Measurements from ENCODE around the gene RPS21.
A peak's percentile ranks its signal among the peaks of the same experiment; 100 is the strongest.

RPS21 gene

DNA sequence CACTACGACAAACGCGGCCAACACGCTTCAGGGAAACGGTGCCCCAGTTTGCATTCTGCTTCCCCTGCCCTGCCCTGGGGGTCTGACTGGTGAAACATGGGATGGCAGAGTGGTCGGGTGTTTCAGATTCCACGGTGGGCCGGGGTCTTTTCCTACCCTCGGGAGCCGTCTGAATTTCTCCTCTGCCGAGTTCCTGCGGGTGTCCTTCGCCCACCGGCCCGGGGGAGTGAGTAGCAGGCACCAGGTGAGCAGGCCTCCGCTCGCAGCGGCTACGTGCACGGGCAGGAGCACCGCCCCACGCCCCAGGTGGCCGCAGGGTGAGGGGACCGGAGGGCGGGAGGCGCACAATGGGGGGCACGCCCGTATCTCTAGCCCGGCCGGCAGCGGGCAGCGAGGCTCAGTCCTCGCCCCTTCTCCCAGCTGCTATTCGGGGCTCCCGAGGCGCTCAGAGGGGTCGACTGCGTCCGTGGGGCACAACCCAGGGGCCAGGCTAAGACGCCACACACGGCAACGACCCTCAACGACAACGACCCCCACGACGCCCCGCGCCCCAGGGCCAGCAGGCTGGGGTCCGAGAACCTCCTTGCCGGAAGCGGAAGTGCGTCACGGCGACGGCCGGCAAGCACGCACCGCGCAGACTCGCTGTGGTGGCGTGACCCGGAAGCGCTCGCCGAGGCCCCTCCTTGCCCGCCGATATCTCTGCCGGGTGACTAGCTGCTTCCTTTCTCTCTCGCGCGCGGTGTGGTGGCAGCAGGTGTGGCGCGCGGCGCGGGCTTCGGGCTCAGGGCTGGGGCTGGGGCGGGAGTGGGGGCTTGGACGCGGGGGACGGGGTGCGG lies at the start of gene RPS21:
RPS21 (plus strand) TSS at position 721 of the 836 bp plus-strand sequence. CDS start 236 bp downstream, outside the sequence.
- Histone ChIP-seq H3K4me1 (ENCODE audit: control insufficient read depth in 1 of 2, insufficient read depth in 1 of 2, low read depth in 1 of 2, low read length in 1 of 2) (peaks cover 20 to 27% of the 10 kb centered on the region in 2 experiments), H3K27me3 (no peaks in the 10 kb centered on the region), H3K36me3 (peaks cover 33% of the 10 kb centered on the region), H3K9me3 (no peaks in the 10 kb centered on the region), H3K27ac (peak within 1 kb of the TSS; percentile 90), H3K4me3 (ENCODE audit: low read depth in 1 of 2, low read length in 1 of 2) (peak within 1 kb of the TSS; percentile 94 to 96)
- TF ChIP-seq, protein P1, sequence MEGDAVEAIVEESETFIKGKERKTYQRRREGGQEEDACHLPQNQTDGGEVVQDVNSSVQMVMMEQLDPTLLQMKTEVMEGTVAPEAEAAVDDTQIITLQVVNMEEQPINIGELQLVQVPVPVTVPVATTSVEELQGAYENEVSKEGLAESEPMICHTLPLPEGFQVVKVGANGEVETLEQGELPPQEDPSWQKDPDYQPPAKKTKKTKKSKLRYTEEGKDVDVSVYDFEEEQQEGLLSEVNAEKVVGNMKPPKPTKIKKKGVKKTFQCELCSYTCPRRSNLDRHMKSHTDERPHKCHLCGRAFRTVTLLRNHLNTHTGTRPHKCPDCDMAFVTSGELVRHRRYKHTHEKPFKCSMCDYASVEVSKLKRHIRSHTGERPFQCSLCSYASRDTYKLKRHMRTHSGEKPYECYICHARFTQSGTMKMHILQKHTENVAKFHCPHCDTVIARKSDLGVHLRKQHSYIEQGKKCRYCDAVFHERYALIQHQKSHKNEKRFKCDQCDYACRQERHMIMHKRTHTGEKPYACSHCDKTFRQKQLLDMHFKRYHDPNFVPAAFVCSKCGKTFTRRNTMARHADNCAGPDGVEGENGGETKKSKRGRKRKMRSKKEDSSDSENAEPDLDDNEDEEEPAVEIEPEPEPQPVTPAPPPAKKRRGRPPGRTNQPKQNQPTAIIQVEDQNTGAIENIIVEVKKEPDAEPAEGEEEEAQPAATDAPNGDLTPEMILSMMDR (IDR thresholded peaks at IDR 0.05), result peak; percentile 69

DNA sequence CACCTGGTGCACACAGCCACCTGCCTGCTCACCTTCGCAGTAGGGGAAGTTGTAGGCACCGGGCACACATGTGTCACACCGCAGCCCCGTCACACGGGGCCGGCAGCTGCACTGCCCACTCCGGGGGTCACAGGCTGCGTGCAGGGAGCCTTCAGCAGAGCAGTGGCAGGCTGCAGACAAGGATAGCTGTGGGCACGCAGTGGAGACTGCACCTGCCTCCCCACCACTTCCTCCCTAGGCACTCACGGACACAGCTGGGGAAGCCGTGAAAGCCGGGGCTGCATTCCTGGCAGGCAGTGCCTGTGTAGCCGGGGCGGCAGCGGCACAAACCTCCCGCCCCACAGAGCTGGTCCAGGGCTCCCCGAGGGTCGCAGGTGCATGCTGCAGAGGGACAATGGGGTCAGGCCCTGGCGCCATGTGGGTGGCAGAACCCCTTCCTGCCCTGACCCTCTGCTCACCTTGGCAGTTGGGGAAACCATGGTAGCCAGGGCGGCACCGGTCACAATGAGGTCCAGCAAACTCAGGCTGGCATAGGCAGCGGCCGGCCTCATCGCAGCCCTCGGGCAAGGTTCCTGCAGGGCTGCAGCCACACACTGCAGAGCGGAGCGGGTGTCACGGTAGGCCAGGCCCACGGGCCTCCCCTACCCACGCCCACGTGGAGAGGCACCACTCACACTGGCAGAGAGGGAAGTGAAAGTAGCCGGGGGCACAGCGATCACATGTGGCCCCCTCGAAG lies 49.2 kb upstream of the RPS21 start:
- Histone ChIP-seq H3K27ac (no peak overlapping the region), H3K9me3 (no peaks in the 10 kb centered on the region), H3K4me3 (ENCODE audit: low read depth in 1 of 2, low read length in 1 of 2) (no peak overlapping the region), H3K4me1 (ENCODE audit: control insufficient read depth in 1 of 2, insufficient read depth in 1 of 2, low read depth in 1 of 2, low read length in 1 of 2) (no peaks in the 10 kb centered on the region), H3K27me3 (no peaks in the 10 kb centered on the region), H3K36me3 (no peaks in the 10 kb centered on the region)
- TF ChIP-seq, protein P1 (IDR thresholded peaks at IDR 0.05), result no peak

DNA sequence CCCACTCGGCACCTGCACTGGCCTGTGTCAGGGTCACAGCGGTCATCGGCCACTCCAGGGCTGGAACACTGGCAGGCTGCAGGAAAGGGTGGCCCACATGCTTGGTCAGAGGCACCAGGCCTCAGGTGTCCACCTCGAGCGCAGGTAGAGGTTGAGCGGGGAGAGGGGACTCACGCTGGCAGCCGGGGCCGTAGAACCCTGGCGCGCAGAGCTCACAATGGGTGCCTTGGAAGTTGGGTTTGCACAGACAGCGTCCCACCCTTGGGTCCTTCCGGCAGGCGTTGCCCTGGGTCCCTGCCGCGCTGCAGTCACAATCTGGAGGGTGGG lies 48.6 kb upstream of the RPS21 start:
- no peaks in the 10 kb centered on the region for H3K4me1 ChIP-seq (ENCODE audit: control insufficient read depth in 1 of 2, insufficient read depth in 1 of 2, low read depth in 1 of 2, low read length in 1 of 2)
- TF ChIP-seq, protein P1 (IDR thresholded peaks at IDR 0.05), result no peak
- H3K27ac ChIP-seq, result no peak overlapping the region
- no peaks in the 10 kb centered on the region for H3K36me3 ChIP-seq
- H3K9me3 ChIP-seq, result no peaks in the 10 kb centered on the region
- peaks cover 2% of the 10 kb centered on the region for H3K27me3 ChIP-seq
- H3K4me3 ChIP-seq (ENCODE audit: low read depth in 1 of 2, low read length in 1 of 2), result no peak overlapping the region

DNA sequence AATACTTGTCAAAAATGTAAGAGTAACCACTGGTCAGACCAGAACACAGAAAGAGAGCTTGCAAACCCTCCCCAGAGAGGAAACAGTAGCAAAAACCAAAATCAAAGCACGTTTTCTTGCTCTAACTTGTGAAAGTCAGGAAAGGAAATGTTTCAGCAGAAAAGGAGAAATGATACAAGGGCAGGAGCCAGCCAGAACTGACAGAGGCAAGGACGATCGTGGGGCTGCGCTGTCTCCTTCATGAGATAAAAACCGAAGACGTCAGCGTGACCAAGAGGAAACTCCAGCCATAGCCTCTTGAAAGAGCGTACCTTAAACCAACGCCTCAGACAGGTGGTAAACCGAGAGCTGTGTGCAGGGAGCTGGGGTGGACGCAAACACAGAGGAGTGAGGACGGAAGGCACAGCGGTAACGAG lies 47.2 kb upstream of the RPS21 start:
- H3K9me3 ChIP-seq, result no peaks in the 10 kb centered on the region
- H3K27ac ChIP-seq, result no peak overlapping the region
- no peaks in the 10 kb centered on the region for H3K4me1 ChIP-seq (ENCODE audit: control insufficient read depth in 1 of 2, insufficient read depth in 1 of 2, low read depth in 1 of 2, low read length in 1 of 2)
- H3K27me3 ChIP-seq, result peaks cover 2% of the 10 kb centered on the region
- TF ChIP-seq, protein P1 (IDR thresholded peaks at IDR 0.05), result no peak
- no peak overlapping the region for H3K4me3 ChIP-seq (ENCODE audit: low read depth in 1 of 2, low read length in 1 of 2)
- H3K36me3 ChIP-seq, result no peaks in the 10 kb centered on the region

DNA sequence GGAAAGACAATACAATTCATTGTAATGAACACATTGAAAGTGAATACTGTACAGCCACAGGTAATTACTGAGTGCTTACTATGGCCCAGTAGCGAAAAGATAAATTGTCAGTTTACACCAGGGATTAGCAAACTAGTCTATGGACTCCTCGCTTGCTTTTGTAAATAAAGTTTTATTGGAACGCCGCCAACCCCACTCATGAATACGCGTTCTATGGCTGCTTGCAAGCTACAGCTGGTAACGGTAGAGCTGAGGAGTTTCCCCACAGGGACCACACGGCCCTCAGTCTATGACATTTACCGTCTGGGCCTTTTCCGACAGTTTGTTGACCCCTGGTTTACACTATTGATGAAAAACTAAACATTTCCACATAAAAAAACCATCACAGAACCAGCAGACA lies 44.0 kb upstream of the RPS21 start:
- TF ChIP-seq, protein P1 (IDR thresholded peaks at IDR 0.05), result no peak
- no peaks in the 10 kb centered on the region for H3K4me1 ChIP-seq (ENCODE audit: control insufficient read depth in 1 of 2, insufficient read depth in 1 of 2, low read depth in 1 of 2, low read length in 1 of 2)
- H3K36me3 ChIP-seq, result no peaks in the 10 kb centered on the region
- no peak overlapping the region for H3K4me3 ChIP-seq (ENCODE audit: low read depth in 1 of 2, low read length in 1 of 2)
- H3K27me3 ChIP-seq, result peaks cover 2% of the 10 kb centered on the region
- H3K27ac ChIP-seq, result no peak overlapping the region
- H3K9me3 ChIP-seq, result no peaks in the 10 kb centered on the region
